AG09309 (cell line): ENCODE measurements around the gene HEY2.
"Not testable (repeated sequence)": the region's sequence is repeated elsewhere in the genome, so short reads cannot be mapped to it uniquely, and the experiment has no call there.

Experiments
- DNase-seq: peaks from one replicate; pipeline ENCODE4 v3.0.0-alpha.2; 2010; ENCODE audit warnings: low read depth
- H3K4me3 ChIP-seq: 2 replicates; pipeline ENCODE4 v1.5.1; 2011; ENCODE audit warnings: mild to moderate bottlenecking, low read depth, low read length, moderate library complexity; ENCODE audit not compliant: control insufficient read depth
- TF ChIP-seq, protein P1 (sequence below): IDR thresholded peaks from 2 replicates; pipeline ENCODE4 v1.5.1; 2011; ENCODE audit warnings: mild to moderate bottlenecking, low read depth, low read length, inconsistent platforms; ENCODE audit not compliant: insufficient read depth, control insufficient read depth; ENCODE audit errors: missing control alignments

HEY2 gene

GRCh38 chr6:125749173-125749864 lies at the start of gene HEY2:
TSS of gene HEY2 (plus strand) at chr6:125749632. CDS start at chr6:125749777, 145 bp downstream.
- TF ChIP-seq, protein P1, sequence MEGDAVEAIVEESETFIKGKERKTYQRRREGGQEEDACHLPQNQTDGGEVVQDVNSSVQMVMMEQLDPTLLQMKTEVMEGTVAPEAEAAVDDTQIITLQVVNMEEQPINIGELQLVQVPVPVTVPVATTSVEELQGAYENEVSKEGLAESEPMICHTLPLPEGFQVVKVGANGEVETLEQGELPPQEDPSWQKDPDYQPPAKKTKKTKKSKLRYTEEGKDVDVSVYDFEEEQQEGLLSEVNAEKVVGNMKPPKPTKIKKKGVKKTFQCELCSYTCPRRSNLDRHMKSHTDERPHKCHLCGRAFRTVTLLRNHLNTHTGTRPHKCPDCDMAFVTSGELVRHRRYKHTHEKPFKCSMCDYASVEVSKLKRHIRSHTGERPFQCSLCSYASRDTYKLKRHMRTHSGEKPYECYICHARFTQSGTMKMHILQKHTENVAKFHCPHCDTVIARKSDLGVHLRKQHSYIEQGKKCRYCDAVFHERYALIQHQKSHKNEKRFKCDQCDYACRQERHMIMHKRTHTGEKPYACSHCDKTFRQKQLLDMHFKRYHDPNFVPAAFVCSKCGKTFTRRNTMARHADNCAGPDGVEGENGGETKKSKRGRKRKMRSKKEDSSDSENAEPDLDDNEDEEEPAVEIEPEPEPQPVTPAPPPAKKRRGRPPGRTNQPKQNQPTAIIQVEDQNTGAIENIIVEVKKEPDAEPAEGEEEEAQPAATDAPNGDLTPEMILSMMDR, result no peak
- peak within 1 kb of the TSS; percentile 52 for H3K4me3 ChIP-seq
- peak; percentile 24 for DNase-seq

DNA sequence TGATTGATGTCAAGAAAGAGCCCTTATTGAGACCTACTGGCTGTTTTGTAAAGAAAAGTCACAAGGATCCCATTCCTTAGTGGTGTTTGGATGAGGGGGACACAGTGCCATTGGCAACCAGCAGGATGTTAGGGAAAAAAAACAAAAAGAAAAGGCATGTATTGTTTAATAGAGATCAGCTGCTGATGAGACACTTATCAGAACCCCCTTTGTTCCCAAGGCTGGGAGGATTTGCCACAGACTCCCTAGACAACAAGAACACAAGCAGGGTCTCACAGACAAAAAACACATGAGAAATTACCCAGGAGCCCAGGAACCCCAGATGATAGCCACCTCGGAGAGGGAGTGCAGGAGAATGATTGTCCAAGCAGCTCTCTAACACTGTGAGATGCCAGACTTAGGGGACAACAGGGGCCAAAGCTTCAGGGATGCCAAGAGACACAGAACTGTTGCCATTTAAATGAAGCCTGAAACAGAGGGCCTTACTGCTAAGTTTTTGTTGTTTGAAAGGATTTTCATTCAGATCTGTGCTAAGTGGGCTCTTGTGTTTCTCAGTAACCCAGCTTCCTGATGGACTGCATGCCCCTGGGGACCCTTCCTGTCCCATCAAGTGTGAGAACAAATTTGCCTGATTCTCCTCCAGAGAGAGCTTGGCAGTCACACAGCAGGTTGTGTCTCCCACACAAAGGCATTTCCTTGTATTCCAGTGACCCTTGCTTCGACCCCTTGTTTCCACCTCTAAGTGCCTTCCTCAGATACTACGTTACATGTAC lies 48.7 kb upstream of the HEY2 start:
- DNase-seq, result no peak
- TF ChIP-seq, protein P1, result no peak
- no peak overlapping the region for H3K4me3 ChIP-seq

- no peak overlapping the region for H3K4me3 ChIP-seq
- TF ChIP-seq, protein P1, result no peak
- no peak for DNase-seq
These were observed 48.1 kb upstream of the HEY2 start for GRCh38 chr6:125701354-125701668.

- H3K4me3 ChIP-seq, DNase-seq: not testable (repeated sequence)
These were observed 45.5 kb upstream of the HEY2 start for GRCh38 chr6:125703882-125704281.

- no peak for DNase-seq
- H3K4me3 ChIP-seq, result no peak overlapping the region
- TF ChIP-seq, protein P1, result no peak
These were observed 41.7 kb upstream of the HEY2 start for GRCh38 chr6:125707615-125708243.

- no peak for DNase-seq
- TF ChIP-seq, protein P1, result no peak
- no peak overlapping the region for H3K4me3 ChIP-seq
These were observed 38.3 kb upstream of the HEY2 start for GRCh38 chr6:125711013-125711675.
